COLO668 (cell line): ENCODE data around the gene EPHB2.
"Not testable (repeated sequence)": the region's sequence is repeated elsewhere in the genome, so short reads cannot be mapped to it uniquely, and the experiment has no call there.

Experiments
- DNase-seq: peaks from one replicate; lab custom pipeline; 2025; ENCODE audit not compliant: unreplicated experiment; lab: John Stamatoyannopoulos, UW

The EPHB2 gene

DNA sequence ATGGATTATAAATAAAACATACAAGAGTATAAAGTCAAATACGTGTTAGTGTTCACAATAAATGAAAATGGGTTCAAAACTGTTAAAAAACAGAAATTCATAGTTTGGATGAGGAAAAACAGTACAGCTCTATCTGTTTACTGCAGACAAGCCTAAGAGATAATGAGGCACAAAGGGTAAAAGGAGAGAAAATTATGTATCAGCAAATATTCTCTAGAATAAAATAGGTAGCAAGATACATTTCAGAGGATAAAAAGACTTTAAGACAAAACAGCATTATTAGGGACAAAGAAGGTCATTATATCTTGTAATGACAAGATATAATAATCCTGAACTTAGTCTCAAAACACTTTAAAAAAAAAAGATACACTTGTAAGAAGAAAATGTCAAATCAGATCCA lies 123.1 kb downstream of the EPHB2 start:
- no peak for DNase-seq

DNA sequence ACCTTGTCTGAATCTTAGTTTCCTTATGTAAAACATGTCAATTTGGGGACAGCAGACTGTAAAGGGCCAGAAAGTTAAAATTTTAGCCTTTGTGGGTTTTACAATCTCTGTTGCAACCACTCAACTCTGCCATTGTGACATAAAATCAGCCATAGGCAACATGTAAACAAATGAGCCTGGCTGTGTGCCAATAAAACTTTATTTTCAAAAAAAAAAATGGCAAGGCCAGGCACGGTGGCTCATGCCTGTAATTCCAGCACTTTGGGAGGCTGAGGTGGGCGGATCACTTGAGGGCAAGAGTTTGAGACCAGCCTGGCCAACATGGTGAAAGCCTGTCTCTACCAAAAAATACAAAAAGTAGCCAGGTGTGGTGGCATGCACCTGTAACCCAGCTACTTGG lies 123.8 kb downstream of the EPHB2 start:
- not testable (repeated sequence) for DNase-seq

DNA sequence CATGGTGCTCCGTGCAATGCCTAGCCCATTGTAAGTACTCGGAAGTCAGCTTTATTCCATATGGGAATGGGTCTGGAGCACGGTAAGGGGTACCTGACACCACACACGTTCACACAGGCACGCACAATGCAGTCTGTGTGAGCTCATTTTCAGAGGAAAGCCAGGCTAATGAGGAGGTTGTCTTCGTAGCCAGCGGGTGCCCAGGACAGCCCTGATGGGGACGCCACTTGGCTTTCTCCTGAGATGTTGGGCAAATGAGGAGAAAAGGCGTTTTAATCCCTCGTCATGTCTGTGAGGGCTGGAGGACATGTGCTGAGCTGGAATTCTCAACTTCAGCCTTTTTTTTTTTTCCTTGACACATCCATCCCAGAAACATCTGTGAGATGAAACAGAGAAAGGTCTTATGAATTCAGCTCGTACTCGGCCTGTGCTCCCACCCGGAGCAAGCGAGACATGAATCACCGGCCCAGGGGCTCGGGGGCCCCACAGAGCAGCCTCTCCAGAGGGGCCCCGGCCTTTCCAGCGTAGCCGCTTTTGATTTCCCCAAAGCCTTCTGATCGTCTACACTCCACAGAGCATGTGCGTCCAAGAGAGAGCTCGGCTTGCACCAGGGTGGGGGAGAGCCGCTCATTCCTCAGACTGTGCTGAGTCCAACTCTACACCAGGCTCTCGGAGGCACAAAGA lies 125.1 kb downstream of the EPHB2 start:
- no peak for DNase-seq

DNA sequence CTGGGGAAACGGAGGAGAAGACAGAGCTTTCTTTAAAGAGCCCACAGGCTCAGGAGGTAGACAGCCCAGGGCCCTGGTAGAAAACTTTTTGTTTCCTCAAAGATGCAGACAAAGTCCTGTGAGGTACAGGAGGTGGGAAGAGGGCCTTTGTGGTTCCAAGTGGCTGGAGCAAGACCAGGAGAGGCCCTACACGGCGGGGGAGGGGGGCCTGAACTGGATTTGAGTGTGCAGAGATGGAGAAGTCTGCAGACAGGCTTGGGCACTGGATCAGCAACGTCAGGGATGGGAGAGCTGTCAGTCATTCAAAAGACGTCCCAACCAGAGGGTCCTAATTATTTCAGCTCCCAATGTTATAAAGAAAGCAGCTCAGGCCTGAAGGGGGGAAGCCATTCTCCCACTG lies 126.2 kb downstream of the EPHB2 start:
- DNase-seq: no peak

DNA sequence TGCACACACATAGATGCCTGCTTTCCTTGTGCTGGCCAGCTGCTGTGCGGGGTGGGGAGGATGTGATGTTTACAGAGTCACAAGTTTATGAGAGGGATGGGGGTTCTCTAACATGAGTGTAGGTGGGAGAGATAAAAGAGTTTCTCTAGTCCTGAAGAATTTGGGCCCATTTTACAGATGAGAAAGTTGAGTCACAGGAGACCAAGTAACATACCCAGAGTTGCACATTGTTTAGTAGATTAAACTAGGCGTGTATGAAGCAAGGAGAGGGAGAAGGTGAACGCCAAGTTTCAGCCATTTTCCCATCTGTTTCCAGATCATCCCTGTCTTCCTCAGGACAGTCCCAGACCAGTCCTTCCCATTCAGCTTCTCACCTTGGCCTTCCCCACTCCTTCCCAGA lies 126.7 kb downstream of the EPHB2 start:
- no peak for DNase-seq

DNA sequence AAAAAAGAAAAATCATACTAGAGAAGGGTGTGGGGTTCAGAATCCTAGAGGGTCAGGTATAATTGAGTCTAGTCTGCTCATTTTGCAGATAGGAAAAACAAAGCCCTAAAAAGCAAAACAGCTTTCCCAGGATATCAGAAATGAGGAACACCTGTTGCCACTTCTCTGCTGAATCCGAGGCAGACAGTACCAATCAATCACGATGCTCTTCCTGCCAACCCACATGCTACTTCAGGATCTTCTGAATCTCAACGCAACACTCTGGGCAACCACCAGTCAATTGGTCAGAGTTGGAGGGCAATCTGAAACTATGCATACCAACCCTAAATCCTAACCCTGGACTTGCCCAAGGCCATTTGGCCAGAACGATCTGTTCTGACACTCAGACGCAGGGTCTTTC lies 128.3 kb downstream of the EPHB2 start:
- no peak for DNase-seq

DNA sequence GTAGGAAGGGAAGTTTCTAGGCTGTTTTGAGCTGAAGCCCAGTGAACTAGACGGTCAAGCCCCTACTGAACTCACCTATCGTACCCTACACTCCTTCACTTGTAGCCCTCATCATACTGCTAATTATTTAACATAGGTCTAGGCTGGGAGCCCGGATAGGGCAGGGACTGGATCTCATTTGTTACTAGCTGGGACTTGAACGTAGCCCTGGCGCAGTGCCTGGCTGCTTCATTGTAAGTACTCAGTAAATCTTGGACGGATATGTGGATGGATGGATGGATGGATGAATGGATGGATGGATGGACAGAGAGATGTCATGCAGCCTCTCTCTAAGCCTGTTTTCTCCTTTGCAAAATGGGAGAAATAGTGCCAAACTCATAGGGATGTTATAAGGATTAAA lies 129.2 kb downstream of the EPHB2 start:
- DNase-seq: no peak

DNA sequence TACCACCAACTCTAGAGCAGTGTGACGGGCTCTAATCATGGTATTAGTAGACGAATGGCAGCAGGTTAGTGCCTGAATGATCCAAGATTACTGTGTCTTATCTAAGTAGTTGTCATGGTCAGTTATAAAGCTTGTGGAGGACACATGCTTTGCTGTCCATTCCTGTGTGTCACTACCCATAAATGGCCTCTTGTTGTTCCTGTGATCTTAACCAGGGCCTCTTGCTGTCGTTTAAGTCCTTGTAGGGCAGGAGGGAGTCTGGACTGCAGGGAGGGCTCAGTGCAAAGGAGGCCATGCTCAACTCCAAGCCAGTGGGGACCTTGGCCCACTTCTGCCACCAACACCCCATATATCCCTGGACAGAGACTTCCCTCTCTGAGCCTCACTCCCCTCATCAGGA lies 130.5 kb downstream of the EPHB2 start:
- DNase-seq: no peak

DNA sequence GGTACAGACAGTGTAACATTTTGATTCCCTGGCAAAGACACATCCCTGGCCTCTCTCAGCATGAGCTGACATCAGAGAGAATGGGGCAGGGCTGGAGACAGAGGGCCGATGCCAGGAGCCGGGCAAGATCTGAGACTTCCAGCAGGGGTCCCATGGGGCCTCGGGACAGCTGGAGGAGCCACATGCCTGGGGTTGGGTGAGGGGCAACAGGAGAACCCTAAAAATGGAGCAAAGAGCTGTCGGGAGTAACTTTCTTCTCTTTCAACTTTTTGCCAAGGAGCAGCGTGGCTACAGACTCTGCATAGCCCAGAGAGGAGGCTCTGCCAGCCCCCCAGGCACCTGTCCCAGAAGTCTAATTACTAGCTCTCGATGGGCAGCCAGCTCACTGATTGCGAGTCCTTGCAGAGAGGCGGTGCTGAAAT lies 131.2 kb downstream of the EPHB2 start:
- no peak for DNase-seq

DNA sequence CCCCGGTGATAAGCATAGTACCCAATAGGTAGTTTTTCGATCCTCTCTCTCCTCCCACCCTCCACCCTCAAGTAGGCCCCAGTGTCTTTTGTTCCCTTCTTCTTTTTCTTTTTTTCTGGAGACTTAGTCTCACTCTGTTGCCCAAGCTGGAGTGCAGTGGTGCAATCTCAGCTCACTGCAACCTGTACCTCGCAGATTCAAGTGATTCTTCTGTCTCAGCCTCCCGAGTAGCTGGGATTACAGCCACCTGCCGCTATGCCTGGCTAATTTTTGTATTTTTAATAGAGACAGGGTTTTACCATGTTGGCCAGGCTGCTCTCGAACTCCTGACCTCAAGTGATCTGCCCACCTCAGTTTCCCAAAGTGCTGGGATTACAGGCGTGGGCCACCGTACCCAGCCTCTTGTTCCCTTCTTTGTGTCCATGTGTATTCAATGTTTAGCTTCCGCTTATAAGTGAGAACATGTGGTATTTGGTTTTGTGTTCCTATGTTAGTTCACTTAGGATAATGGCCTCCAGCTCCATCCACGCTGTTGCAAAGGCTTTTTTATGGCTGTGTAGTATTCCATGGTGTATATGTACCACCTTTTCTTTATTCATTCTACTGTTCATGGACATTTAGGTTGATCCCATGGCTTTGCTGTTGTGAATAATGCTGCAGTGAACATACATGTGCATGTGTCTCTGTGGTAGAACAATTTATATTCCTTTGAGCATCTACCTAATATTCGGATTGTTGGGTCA lies 133.0 kb downstream of the EPHB2 start:
- DNase-seq: not testable (repeated sequence)

DNA sequence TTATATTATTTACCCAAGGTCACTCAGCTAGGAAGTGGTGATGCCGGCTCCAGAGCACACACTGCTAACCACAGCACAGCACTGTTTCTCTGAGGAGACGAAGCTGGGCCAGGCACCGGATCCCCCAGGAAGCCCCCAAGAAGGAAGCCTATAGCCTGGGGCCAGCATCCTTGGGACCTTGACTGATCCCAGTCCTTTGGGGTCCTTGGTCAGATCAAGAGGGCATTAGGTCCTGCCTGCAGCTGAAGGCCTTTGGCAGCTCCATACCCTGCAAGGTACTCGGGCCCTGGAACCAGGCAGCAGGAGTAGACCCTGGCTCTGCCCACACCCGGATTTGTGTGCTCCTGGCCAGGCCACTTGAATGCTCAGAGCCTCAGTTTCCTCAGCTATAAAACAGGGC lies 134.0 kb downstream of the EPHB2 start:
- no peak for DNase-seq

DNA sequence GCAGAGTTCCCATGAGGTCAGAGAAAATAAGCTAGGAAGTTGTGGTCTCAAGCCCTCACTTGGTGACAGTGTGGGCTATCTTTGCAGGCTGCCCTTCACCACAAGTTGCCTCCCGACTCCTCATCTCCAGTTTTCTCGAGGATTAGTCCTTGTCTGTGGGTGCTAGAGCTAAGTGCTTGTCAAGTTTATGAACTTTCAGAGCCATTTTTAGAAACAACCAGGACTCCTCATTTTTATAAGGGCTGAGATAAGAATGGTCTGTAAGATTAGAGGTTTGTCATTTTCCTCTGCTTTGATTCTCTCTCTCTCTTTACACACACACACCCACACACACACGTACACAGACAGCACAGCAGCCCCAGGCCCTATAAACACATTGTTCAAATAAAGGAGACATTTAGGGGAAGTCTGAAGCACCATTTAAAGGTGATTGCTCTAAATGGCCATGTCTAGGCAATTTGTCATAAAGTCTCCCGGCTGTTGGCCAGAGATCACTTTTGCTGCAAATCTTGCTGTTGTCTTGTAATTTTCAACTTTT lies 134.8 kb downstream of the EPHB2 start:
- no peak for DNase-seq

DNA sequence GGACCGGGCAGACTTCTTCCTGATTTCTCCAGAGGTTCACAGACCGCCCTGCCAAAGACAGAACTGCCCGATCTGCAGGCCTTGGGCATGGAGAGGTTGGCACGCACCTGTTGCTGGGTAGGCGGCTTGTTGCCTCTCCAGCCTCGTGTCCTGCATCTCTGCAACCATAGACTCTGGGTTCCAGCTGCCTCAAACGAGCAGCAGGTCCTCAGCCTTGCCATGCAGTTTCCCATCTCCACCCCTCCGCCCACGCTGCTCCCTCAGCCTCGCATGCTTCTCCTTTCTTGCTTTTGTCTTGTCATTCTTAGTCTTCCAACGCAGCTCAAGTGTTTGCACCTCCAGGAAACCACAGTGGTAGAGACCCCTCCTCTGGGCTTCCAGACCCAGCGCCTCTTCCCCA lies 135.8 kb downstream of the EPHB2 start:
- no peak for DNase-seq

DNA sequence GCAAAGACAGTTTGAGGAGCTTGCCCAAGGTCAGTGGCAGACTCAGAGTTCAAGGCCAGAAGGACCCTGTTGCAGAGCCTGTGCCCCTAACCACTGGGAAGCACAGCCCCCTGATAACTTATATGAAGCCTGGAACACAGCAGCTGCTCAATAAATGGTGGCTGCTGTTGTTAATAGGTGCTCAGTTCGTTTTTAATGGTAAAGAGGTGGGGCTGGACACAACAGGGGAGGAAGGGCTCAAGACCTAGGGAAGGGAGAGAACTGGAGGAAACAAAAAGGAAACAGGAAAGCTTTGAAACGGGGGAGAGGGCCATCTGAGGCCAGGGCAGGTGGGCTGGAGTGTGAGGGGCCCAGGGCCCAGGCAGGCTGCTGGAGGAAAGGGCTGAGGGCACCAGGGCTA lies 136.6 kb downstream of the EPHB2 start:
- DNase-seq: no peak

DNA sequence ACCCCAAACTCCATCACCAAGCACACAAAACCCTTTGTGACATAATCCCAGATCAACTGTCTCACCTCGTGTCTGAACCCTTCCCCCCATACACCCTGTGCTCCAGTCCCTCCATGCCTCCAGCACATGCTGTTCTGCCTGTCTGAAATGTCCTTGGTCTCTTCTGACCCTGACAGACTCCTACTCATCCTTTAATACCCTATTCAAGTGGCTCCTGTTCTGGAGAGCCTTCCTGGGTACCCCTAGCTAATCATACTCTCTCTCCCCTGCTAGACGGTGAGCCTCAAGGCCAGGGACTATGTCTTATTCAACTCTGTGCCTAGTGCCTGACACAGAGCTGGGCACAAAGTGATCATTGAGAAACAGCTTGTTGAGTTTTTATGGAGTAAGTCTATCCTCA lies 137.1 kb downstream of the EPHB2 start:
- no peak for DNase-seq

DNA sequence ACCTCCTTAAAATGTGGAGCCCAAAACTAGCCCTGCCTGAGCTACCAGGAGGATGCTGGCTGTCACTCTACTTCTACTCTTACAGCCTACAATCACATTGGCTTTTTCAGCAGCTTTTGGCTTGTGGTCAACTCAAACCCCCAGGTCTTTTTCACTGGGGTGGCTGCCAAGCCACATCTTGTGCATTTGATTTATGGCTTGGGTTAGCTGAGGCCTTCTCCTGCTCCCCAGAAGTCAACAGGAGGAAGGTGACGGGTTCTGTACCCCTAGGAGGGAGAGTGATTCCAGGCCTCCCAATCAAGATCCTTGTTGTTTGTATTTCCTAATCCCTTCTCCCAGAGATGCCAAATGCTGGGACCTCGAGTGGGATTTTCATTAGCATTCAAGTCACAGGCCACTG lies 137.8 kb downstream of the EPHB2 start:
- no peak for DNase-seq

DNA sequence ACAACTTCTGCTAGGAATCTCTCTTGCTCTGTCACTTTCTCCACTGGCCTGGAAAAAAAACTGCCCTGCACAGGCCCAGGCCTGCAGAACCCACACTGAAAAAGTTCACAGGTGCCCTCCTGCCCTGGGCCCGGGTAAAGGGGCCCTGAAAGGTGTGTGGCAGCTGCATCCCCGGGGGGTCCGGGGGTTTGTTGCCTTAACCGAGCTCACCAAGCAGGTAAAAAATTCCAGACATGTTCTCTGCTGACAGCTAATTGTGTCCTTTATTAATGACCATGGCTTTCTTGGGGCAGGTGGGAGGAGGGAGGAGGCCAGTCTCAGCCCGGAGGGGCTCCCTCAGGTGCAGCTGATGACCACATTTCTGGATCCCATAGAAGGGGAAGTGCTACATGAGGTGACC lies 139.1 kb downstream of the EPHB2 start:
- DNase-seq: no peak

DNA sequence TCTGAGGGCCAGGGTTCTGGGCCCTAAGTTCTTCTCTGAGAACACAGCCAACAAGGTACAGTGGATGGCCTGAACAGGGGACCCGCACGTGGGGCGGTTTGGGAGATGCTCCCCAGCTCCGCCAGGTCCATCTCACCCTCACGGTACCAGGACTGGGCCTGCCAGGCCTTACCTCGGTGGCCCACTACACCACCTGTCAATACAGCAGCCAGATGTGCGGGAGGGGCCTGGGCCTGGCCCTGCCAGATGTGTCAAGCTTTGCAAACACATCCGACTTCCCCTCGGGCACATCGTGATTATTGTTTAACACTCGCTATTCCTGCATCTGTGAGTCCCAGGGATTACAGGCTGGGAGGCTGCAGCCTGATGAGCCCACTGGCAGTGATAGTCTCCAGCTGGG lies 139.6 kb downstream of the EPHB2 start:
- no peak for DNase-seq

DNA sequence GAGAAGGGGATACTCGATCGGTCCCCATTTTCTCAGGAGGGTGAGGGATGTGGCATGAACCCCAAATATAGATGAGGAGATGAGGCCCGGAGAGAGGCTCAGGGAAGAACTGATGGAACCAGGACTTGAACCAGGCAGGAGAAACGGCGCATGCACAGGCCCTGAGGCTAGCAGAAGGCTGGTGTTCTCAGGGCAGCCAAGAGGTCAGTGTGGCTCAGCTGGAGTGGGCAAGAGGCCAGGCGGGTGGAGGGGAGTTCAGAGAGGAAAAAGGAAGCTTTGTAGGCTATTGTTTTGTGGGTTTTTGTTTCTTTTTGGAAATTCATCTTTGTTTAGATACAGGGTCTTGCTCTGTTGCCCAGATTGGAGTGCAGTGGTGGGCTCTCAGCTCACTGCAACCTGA lies 140.0 kb downstream of the EPHB2 start:
- DNase-seq: no peak

DNA sequence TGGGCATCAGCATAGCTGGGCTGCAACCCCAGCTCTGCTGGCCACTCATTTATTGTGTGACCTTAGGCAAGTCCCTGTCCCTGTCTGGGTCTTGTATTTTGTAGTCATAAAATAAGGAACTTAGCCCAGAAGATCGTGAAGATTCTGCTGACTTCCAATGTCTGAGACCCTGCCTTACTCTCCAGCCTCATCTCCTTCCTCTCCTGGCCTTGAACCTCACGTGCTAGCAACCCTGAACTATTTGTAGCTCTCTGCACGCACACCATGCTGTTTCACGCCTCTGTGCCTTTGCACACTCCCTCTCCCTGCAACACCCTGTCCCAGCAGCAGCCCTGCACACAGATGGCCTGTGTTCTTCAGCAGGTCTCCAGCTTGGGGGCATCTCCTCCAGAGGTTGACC lies 140.9 kb downstream of the EPHB2 start:
- no peak for DNase-seq

DNA sequence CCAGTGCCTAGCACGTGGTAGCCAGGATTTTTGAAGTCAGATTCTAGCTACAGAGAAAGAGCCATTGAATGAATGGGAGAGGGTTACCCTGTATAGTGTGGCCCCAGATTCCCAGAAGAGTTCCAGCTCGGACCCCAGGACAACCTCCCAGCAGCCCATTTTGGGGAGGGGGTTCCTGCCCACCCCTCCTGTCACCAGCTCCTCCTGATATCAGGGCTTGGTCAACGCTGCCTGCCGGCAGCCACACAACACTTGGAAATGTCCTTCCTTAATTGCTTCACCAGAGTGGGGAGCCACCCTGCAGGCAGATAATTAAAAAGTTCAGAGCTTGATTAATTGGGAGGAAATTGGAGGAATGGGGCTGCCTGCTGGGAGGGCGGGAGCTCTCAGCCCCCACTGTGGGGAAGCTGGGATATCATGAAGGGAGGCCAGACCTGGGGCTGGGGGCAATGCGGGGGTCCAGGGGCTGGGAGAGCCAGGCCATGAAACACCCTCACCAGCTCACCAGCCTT lies 141.6 kb downstream of the EPHB2 start:
- no peak for DNase-seq

DNA sequence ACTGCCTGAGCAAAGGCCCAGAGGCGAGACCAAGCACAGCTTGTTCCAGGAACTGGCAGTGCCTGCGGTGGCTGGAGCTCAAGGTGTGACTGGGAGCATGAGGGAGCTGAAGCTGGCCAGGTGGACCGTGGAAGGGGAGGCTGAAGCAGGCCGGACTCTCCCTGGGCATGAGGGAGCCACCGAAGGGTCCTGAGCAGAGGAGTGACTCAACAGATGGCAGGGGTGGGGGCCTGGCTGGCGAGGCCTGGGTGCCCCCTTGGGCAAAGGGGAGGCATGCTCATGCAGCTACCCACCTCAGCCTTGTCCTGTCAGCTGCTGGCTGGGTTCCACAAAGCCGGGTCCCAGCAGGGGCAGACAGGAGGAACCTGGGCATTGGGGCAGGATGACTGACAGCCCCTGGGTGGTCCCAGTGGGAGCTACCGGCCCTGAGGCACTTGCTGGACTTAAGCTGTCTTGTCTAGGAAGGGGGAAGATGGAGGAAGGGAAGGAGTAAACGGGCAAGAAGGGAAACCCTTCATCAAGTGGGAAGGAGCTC lies 143.1 kb downstream of the EPHB2 start:
- DNase-seq: no peak
